ENCODE results near the gene BTBD17.
A peak's percentile ranks its signal among the peaks of the same experiment; 100 is the strongest.

Gene BTBD17

GRCh38 chr17:74356646-74357465 lies 4.8 kb downstream of the BTBD17 start:
- DNase-seq: peak; percentile 50

- no peak for DNase-seq
Observed at GRCh38 chr17:74355065-74355464, 6.6 kb downstream of the BTBD17 start.

- no peak for DNase-seq
Observed at GRCh38 chr17:74354561-74354960, 7.1 kb downstream of the BTBD17 start.

DNA sequence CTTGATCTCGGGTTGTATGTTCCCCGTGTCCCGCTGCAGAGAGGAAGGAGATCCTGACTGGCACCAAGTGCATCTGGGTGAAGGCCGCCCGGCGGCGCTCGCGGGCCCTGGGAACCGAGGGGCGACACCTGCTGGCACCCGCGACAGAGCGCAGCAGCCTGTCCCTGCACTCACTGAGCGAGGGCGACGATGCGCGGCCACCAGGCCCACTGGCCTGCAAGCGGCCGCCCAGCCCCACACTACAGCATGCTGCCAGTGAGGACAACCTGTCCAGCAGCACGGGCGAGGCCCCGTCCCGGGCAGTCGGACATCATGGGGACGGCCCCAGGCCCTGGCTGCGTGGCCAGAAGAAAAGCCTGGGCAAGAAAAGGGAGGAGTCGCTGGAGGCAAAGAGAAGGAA lies 7.5 kb downstream of the BTBD17 start:
- no peak for DNase-seq

DNA sequence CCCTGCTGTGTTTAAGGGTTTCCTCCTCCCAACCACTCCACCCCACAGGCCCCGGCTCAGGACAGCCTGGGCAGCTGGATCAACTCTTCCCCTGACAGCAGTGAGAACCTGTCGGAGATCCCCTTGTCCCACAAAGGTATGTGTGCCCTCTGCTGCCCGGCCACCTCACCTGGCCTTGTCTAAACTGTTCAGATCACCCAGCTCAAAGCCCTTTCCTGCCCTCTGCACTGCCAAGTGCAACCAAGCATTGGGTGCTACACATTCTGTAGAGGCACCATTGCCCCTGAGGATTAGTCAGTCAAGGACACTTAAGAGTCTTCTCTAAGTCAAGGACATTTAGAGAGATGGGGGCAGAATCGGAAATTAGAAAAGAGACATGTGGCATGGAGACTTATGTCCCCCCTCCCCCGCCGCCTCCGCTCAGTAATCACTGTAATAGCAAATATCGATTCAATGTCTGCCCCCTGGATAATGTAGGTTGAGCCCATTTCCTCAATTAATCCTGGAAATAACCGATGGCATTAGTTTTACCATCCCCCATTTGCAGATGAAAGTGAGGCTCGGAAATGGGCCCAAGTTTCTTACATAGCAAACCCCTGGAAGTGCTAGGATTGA lies 8.1 kb downstream of the BTBD17 start:
- no peak for DNase-seq

DNA sequence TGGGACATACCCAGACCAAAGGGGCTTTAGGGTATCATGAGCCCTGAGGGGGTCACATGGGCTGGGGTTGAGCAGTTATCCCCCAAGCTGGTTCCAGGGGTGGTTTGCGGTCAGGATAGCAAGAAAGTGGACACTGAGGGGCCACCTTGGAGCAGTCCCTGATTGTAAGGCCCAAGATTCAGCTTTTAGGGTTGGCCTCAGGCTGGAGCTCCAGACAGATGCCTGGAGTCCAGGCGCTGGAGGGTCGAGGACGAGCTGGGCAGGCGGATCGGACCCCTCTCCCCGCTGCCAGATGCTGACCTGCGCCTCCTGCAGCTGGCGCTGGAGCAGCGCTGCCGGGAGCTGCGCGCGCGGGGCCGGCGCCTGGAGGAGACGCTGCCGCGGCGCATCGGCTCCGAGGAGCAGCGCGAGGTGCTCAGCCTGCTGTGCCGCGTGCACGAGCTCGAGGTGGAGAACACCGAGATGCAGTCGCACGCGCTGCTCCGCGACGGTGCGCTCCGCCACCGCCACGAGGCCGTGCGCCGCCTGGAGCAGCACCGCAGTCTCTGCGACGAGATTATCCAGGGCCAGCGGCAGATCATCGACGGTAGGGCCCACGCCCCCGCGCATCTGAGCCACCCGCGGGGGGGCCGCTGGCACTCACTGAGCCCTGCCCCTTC lies 10.0 kb downstream of the BTBD17 start:
- DNase-seq: no peak

- no peak for DNase-seq
Observed at GRCh38 chr17:74350486-74350885, 11.2 kb downstream of the BTBD17 start.

DNA sequence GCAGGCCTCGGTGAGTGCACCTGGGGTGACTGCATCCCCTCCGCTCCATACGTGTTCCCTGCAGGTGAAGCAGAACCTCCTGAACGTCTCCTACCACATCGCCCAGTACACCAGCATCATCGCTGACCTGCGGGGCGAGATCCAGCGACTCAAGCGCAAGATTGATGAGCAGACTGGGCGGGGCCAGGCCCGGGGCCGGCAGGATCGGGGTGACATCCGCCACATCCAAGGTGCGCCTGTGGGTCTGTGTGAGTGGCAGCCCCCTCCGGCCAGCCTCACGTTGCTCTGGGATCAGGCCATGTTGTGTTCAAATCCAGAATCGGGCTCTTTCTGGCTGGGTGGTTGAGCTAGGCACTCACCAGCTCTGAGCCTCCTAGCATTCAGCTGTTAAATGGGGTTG lies 12.5 kb downstream of the BTBD17 start:
- DNase-seq: no peak

GRCh38 chr17:74347646-74348045 lies 14.0 kb downstream of the BTBD17 start:
- no peak for DNase-seq

- DNase-seq: no peak
Observed at GRCh38 chr17:74345433-74346241, 16.0 kb downstream of the BTBD17 start.

DNA sequence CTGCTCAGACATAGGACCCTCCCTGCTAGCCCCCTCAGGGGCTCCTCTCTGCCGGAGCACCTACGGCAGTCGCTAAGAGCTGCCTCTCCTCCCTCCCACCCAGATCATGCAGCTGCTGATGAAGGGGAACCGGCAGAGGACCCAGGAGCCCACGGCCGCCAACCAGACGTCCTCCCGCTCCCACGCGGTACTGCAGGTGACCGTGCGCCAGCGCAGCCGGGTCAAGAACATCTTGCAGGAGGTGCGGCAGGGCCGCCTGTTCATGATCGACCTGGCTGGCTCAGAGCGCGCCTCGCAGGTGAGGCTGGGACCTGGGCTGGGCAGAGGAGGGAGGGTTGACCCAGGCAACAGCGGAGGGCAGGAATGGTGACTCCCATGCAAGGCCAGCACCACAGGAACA lies 17.0 kb downstream of the BTBD17 start:
- DNase-seq: no peak

- no peak for DNase-seq
Observed at GRCh38 chr17:74343526-74344284, 18.0 kb downstream of the BTBD17 start.

DNA sequence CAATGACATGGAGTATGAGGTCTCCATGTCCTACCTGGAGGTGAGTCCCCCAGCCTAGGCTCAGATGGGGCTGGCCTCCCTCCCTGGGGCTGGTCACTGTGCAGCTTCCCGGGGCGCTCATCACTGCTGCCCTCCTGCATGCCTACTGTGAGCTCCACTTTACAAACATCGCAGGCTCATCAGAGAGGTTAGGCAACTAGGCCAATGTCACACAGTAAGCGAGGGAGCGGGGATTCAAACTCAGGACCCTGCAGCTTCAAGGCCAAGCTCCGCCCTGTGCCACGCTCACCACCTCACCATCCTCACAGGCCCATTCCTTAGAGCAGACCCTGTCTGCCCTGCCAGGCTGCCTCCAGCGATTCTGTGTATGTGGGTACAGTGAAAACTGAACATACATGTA lies 18.5 kb downstream of the BTBD17 start:
- DNase-seq: no peak

- DNase-seq: no peak
Observed at GRCh38 chr17:74342224-74342623, 19.4 kb downstream of the BTBD17 start.

DNA sequence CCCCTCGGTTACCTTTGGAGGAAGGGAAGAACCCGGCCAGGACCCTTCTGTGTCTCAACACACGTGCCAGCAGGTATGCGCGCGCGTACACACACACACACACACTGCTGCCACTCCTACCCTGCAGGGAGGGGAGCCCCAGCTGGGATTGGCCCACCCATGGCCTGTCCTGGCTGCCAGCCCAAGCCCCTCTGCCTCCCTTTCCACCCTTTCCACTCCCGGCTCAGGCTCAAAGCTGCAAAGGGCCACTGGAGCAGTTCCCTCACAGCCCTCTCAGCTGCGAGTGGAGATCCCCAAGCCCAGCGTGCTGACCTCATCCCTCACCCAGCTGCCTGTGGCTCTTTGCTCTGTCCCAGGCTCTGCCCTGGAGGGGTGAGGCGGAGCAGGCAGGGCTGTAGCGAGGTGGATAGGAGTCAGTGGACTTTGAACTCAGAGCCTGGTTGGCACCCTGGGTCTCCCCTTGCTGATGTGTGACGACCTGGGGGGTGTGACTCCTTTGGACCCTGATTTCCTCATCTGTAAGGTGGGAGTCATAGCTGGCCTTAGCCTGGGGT lies 21.1 kb downstream of the BTBD17 start:
- DNase-seq: no peak

GRCh38 chr17:74339537-74340195 lies 22.0 kb downstream of the BTBD17 start:
- no peak for DNase-seq

DNA sequence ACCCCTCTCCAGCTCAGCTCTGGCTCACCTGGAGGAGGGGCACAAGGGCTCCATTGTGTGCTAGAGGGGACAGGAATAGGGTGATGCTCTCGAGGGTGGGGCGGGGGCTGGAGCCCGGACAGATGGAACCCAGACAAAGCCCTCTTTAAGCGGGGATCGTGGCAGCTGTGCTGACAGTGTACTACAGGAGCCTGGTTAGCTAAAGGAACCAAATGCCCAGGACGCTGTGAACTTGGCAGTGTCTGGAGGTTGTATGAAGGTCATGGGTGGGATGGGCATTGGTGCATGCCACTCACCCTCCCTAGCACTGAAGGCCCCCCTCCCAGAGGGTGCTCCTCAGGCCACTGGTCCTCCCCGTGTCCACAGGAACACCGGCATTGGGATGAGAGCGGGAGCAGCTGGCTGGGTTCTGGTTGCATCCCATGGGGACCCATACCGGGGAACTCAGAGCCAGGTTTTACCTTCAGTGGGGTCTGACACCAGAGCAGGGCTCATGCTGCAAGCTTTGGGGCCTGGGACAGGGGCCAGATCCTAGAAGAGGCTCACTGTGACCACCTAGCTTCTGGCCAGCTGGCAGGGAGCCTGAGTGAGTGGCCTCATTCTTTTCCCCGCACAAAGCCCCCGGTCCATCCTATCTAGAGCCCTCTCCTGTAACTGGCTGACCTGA lies 23.7 kb downstream of the BTBD17 start:
- peak; percentile 52 for DNase-seq

DNA sequence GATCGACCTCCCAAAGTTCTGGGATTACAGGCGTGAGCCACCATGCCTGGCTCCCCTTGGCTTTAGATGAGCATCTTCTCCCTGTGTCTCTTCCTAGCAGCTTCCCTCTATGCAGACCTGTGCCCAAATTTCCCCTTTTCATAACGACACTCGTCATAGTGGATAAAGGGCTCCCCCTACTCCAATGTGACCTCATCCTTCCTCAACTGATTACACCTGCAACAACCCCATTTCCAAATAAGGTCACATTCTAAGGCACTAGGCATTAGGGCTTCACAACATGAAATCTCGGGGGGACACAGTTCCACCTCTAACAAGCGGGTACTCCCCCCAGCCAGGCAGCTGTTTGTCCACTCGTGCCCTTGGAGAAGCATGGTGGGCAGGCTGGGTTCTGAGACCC lies 25.4 kb downstream of the BTBD17 start:
- no peak for DNase-seq

DNA sequence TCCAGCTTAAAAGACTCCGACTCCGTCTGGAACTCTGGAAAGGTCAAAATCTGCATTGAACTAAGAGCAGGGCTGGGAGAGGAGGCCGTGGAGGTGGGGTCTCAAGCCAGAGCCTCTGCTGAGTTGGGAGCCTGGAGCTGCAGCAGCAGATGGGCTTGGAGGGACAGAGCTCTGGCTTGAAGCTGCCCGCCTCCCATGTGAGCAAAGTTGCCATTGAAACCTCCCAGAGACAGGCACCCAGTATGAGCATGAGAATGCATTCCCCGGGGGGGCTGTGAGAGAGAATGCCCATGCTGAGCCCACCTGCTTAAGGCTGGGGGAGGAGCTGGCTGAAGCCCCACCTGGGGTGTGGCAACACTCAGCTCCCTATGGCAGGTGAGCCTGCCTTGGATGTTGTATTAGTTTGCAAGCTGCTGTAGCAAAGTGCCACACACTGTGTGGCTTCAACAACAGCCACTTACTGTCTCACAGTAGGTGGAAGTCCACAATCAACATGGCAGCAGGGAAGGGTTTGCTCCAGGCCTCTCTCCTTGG lies 26.1 kb downstream of the BTBD17 start:
- no peak for DNase-seq

DNA sequence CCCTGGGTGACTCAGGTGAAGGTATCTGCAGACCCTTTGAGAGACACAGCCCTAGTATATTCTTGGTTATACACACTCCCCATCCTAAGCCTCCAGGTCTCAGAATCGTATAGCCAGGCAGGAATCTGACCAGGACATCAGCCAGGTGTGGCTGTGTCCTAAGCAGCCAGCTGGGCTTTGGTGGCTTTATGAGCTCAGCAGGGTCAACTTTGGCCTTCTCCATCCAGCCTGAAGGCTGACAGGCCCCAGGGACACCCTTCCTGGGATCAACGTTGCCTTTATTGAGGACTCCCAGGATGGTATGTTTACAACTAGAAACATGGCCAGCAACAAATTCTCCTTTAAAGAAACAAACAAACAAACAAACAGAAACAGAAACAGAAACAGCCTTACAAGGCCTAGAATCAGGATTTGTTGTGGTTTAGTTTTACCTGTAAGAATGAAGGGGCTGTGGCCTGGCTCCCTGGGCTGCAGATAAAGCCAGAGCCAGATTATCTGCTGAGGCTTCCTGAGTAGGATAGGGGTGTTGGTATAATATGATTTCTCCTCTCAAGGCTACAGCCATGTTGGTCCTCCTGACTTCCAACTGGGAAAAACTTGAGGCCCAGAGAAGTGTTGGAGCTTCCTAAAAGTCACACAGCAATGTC lies 27.2 kb downstream of the BTBD17 start:
- no peak for DNase-seq

All from right hindlimb (tissue), 1 donor.